GM04503 (cell line): ENCODE measurements around the gene PLEKHA8.
A peak's percentile ranks its signal among the peaks of the same experiment; 100 is the strongest.
"Not testable (repeated sequence)": the region's sequence is repeated elsewhere in the genome, so short reads cannot be mapped to it uniquely, and the experiment has no call there.

Source experiments
- DNase-seq: peaks from one replicate; pipeline ENCODE4 v3.0.0-alpha.2; 2012; ENCODE audit warnings: low read depth

Gene PLEKHA8

GRCh38 chr7:30065746-30066145 lies 37.5 kb downstream of the PLEKHA8 start:
- no peak for DNase-seq

GRCh38 chr7:30066687-30067086 lies 38.5 kb downstream of the PLEKHA8 start:
- no peak for DNase-seq

GRCh38 chr7:30068117-30068516 lies 39.9 kb downstream of the PLEKHA8 start:
- DNase-seq = peak; percentile 94

- no peak for DNase-seq
These were observed 41.1 kb downstream of the PLEKHA8 start for GRCh38 chr7:30069096-30069867.

- no peak for DNase-seq
These were observed 41.8 kb downstream of the PLEKHA8 start for GRCh38 chr7:30070052-30070451.

- DNase-seq = no peak
These were observed 44.5 kb downstream of the PLEKHA8 start for GRCh38 chr7:30072735-30073134.

GRCh38 chr7:30074422-30075030 lies 46.3 kb downstream of the PLEKHA8 start:
- no peak for DNase-seq

GRCh38 chr7:30076411-30076810 lies 48.2 kb downstream of the PLEKHA8 start:
- no peak for DNase-seq

- no peak for DNase-seq
These were observed 50.1 kb downstream of the PLEKHA8 start for GRCh38 chr7:30078280-30078679.

- no peak for DNase-seq
These were observed 51.7 kb downstream of the PLEKHA8 start for GRCh38 chr7:30079880-30080279.

- DNase-seq = no peak
These were observed 52.6 kb downstream of the PLEKHA8 start for GRCh38 chr7:30080818-30081217.

GRCh38 chr7:30082686-30083085 lies 54.5 kb downstream of the PLEKHA8 start:
- no peak for DNase-seq

GRCh38 chr7:30083334-30083733 lies 55.1 kb downstream of the PLEKHA8 start:
- DNase-seq = no peak

GRCh38 chr7:30084212-30084611 lies 56.0 kb downstream of the PLEKHA8 start:
- no peak for DNase-seq

GRCh38 chr7:30086529-30086928 lies 58.3 kb downstream of the PLEKHA8 start:
- no peak for DNase-seq

- no peak for DNase-seq
These were observed 59.2 kb downstream of the PLEKHA8 start for GRCh38 chr7:30087371-30087770.

GRCh38 chr7:30088362-30088761 lies 60.1 kb downstream of the PLEKHA8 start:
- DNase-seq = no peak

GRCh38 chr7:30090111-30090510 lies 61.9 kb downstream of the PLEKHA8 start:
- DNase-seq = no peak

GRCh38 chr7:30091491-30091912 lies 63.3 kb downstream of the PLEKHA8 start:
- DNase-seq = peak; percentile 83

- no peak for DNase-seq
These were observed 63.8 kb downstream of the PLEKHA8 start for GRCh38 chr7:30091987-30092386.

GRCh38 chr7:30093420-30093952 lies 65.3 kb downstream of the PLEKHA8 start:
- DNase-seq = no peak

GRCh38 chr7:30098599-30098998 lies 70.4 kb downstream of the PLEKHA8 start:
- DNase-seq = not testable (repeated sequence)

GRCh38 chr7:30102281-30102680 lies 74.1 kb downstream of the PLEKHA8 start:
- no peak for DNase-seq
